G401.6 (cell line): Measurements from ENCODE around the gene FMNL1.

Source experiments
- FAIRE-seq: peaks from 2 replicates; lab custom pipeline; 2012; peaks lifted over from hg19 to GRCh38; lab: Jason Lieb, UNC

Gene FMNL1

DNA sequence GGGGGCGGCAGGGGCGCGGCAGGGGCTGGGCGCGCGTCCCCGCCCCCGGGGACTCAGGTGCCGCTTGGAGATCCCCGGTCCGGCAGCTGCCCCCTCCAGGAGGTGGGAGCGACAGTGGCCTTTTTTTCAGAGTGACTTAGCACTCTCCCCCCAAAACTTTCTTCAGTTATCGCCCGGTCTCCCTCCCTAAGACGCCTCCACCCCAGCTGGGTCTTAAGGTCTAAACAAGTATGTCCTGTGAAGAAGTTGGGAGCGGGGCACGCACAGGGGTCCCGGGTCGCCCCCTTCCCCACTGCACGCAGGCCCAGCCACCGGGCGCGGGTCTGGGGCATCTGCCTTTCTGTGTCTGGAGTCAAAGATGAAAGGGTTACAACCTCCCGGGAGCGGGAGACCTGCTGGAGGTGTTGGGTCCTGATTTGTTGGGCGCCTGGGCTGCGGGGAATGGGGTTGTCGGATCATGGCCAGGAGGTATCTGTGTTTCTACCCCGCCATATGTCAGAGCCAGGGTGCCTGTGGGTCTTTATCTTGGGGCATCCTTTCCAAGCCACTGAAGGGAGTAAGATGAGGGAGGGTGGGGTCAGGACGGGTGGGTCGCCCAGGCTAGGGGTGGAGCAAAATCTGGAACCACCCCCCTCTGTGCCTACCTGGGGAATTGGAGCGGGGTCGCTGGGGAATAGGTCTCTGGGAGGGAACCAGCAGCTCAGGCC is 757 bp downstream of the FMNL1 start:
- no peak for FAIRE-seq

DNA sequence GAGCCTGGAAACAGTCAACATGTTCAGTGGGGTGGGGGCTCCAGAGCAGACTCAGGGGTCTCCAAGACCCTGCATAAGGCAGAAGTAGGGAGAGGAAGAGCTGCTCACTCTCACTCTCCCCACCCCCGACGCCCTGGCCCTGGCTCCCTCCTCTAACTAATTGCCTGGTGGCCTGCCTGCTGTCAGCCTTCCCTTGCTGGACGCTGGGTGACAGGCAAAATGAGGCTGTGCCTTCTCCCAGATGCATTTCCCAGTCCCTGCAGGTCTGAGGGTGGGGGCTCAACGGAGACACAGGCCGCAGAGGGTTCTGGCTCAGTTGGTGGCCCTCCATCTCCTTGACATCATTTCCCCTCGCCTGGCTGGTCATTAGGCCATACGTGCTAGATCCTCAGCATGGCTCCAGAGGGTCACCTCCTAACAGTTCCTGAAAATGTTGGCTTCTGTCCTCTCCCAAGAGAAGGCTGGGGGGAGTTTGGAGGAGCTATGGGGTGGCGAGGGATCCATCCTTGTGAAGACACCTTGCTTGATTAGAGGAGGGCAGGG is 1.4 kb downstream of the FMNL1 start:
- FAIRE-seq, result no peak

DNA sequence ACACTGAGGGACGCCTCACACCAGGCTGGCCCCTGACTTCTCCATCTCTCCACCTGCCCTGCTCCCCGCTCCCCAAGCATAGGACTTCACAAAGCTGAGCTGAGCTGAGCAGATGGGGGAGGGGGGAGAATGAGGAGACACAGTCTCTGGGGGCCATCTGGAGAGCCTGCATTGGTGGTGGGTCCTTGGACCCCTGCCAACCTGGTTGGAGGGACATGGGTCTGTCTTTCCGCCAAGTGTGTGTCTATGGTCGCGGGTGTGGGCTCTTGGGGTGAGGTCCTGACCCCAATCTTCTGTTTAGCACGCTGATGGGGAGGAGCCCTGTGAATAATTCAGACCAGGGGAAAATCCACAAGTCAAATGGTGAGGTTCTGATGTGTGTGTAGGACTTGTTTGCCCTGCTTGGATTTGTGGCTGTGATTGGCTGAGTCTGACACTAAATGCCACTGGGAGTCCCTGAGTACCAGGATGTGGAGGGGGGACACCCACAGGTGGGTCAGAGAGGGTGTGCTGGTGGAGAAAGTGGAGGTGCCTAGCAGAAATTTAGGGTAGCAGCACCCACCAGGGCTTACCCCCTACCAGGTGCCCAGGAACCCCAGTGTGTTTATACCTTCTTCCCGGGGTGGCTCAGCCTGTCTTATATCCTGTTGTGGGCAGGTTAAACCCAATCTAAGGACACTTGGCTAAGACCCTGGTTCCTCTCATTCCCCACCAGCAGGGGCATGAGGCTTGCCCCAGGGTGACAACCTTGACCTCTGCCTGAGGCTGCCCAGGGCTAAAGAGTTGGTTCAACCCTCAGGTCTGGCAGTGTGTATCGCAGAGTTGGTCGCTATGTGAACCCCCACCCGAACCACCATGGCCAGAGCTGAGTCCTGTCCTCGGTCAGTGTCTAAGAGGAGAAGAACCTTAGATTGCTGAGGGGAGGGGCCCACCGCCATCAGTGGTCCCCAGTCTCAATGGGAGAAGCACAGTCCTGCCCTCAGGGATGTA is 2.1 kb downstream of the FMNL1 start:
- no peak for FAIRE-seq

DNA sequence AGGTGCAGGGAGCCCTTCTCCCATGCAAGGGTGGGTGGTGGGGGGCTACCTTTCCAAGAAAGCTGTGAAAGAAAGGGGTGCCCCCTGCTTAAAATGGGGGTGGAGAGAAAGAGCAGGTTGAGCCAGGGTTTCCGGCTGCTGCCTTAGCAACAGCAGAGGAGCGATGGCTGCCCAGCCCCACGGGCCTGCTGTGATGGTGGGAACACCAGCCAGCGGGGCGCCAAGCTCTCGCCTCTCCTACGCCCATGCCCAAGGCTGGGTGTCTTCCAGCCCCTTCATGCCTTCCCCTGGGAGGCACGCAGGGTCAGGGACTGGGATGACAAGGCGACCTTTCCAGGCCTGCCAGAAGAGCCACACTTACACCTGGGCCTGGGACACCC is 3.0 kb downstream of the FMNL1 start:
- no peak for FAIRE-seq

DNA sequence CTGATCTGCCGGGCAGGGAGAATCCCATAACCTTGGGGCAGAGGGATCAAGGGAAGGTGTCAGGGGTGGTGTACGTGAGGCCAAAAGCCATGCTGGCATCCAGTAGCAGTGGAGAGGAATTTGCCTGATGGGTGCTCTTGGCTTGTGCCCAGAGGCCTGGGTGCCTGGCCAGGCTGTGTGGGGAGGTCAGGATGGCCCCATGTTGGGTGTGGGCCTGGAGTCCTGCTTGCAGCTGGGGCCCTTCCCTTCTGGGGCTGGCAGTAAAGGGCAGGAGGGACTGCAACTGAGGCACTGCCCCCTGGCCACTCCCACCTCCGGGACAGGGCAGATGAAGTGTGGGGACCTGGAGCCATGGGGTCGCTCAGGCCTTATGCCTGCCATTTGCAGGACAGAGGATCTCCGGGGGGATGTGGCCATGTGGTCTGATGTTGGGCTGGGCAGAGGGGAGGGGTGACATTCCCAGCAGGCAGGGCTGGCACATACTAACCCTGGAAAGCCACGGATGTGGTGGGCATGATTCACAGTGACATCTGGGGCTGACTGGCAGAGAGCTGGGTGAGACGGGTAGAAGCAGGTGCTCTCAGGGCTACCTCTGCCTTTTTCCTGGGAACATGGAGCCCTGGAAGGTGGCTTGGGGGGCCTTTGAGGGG is 3.5 kb downstream of the FMNL1 start:
- FAIRE-seq, result no peak

DNA sequence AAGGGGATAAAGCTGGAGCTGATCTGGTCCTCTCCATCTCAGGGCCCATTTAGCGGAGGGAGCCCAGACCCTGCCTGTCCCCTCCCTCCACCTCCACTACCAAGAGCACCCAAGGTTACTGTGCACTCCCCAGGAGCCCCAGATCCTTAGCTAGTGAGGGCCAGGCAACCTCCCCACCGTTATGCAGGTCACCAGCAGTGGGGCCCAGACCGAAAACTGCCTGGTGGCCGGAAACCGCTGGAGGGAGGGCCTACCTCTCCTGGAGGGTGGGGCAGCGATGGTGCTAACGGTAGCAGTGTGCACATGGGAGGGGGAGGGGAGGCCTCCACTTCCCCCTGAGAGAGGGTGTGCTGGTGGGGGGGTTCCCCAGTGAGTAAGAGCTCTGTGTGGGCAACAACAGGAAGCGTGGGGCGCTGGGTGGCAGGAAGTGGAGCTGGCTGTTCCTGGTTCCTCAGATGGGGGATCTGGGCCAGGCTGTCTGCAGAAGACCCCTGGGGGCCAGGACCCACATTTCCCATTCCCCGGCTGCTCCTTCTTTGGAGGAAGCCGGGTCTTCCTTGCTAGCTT is 4.4 kb downstream of the FMNL1 start:
- FAIRE-seq, result no peak

DNA sequence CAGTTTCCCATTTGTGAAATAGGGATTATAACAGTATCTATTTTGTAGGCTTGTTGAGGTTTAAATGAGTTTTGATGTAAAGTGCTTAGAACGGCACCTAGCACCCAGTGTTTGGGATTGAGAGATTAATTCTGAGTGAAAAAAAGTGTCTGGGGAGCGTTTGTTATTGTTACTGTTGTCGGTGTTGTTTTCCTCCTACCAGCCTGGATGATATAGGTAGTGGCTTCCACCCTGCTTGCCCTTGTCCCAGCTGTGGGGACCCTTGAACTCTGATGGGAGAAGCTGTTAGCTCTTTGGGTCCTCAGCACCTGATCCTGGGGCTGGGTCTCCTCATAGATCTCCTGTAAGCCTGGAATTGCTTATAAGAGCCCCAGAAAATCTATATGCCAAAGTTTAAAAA is 4.9 kb downstream of the FMNL1 start:
- no peak for FAIRE-seq

DNA sequence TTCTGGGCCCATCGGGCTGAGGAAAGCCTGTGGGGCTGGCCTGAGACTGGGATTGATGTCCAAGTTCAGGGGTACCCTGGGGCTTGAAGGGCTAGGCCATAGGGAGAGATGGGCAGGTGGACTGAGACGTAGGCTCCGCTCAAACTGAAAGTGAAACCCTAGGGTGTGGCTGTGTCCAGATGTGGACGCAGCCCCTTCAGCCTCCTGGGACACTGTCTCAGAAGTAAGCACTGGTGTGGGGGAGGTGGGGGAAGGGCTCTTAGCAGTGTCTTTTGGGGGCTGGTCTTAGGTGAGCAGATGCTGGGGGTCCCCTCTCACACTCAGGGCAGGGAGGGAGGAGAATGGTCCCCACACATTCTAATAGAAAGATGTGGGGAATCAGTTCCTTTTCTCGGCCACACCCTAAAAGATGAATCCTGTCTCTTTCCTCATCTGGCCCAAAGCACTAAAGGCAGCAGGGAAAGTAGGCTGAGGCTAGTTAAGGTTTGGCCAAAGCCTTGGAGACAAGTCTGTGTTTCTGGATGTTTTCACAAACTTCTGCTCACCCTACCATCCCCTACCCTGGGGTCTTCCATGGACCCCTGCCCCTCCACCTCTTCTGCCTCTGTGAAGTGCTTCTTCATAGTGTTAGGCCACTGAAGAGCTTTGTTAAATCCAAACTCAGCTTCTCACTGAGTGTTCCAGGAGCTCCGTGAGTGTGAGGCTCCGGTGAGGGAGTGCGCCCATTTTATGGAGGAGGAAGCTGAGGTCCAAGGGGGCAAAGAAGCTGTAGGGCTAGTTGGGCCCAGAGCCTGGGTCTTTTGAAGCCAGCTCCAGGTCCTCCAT is 5.6 kb downstream of the FMNL1 start:
- FAIRE-seq, result no peak

DNA sequence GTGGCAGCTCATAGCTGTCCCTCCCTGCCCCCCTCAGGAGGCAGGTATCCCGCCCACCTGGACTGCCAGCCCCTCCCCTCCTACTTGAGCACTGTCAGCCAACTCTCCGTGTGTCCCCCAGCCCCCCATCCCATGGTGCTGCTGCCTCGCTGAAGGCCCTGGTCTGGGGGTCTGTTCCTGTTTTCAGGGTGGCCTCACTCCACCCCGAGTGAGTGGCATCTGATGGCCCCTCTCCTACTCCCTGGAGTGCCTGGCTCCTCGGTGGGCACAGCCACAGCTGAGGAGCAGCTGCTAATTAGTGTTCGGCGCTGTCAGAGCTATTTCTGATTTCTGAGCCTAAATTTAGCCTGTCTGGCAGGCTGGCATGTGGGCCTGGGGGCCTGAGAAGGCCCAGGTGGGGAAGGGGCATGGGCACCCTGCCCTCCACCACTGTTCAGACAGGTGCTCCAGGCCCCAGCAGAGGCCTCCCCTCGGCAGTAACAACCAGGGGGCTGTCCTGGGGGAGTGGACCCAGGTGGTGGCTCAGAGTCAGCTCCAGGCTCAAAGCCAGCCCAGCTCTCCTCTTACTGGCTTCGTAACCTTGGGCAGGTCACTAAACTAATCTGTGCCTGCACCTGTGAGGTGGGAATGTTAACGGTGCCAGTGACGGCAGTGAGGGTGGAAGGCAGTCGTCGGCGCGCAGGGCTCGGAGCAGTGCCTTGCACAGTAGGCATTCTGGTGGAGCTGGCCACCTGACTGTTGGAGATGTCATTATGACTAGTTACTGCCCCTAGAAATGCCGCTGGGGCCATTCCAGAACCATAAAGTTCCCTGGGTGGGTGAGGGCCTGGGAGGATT is 6.5 kb downstream of the FMNL1 start:
- no peak for FAIRE-seq

DNA sequence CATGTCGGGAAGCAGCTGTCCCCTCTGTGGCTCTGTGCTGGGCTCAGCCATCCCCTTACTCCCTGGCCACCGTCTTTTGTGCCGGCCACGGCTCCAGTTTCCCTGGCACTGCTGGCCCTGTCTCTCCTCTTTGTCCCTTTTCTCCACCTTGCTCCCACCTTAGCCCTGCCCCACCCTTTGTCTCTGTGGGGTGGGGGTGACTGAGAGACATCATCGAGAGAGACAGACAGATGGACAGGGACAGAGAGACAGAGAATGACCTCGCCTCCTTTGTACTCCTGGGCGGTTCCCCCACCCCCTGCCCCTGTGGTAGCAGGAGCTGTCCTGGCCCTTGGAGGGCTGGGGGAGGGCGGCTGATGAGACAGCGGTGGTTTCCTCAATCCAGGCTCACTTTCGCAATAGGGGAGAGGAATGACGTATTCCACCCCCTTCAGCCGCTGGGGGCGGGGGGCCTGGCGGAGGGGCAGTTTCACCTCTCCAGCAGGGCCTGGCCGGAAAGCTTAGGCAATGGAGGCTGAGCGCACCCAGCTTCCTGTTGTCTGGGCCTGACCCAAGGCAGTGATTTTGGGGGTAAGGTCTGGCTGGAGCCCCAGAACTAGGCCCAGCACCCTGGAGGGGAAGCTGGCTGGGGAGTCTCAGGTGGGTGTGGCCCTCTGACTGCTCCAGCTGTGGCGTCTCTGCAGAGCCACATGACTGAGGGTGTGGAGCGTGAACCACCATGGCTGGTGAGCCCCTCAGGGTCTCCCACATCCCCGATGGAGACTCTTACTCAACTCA is 7.3 kb downstream of the FMNL1 start:
- FAIRE-seq, result no peak

DNA sequence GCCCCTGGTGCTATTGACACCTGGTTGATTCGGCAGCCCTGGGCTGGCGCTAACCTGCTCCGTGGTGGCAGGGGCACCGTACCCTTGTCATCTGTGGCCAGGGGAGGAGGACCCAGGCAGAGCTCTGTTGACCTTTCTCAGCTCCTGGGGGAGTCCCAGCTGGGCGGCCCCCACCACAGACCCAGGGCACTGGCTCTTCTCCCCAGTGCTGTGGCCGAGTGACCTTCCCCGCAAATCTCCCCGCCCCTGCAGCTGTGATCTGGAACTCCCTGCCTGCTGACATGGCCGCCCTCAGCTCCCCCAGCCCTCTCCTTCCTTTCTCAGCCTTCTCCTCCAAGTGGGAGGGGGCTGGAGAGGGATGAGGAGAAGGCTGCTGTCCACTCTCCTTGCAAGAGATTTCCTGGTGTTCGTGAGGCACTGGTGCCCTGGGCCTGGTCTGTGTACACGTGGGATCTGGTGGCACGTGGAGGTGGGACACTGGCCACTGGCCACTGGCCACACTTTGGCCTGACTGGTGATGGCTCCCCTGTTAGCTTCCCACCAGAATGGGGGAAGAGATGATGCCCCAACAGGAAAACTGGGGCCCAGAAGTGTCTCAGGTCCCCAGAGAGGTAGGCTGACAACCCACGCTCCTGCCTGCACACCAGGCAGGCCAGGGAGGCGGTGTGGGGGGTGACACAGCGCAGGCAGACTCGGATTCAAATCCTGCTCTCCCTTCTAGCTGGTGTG is 8.2 kb downstream of the FMNL1 start:
- FAIRE-seq, result no peak

DNA sequence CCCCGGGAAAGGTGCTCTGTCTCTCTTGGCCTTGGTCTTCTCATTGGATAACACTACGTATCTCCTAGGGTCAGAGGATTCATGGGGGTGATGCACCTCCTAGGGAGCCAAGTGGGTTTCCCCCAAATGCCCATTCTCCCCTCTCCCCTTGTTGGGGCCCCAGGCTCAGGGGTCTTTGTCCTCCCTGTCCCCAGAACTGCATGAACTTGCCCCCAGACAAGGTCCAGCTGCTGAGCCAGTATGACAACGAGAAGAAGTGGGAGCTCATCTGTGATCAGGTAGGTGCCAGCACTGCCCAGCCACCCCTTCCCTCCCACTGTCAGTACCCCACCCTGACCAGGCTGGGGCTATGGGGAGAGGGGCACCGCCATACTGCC is 8.7 kb downstream of the FMNL1 start:
- FAIRE-seq, result no peak

DNA sequence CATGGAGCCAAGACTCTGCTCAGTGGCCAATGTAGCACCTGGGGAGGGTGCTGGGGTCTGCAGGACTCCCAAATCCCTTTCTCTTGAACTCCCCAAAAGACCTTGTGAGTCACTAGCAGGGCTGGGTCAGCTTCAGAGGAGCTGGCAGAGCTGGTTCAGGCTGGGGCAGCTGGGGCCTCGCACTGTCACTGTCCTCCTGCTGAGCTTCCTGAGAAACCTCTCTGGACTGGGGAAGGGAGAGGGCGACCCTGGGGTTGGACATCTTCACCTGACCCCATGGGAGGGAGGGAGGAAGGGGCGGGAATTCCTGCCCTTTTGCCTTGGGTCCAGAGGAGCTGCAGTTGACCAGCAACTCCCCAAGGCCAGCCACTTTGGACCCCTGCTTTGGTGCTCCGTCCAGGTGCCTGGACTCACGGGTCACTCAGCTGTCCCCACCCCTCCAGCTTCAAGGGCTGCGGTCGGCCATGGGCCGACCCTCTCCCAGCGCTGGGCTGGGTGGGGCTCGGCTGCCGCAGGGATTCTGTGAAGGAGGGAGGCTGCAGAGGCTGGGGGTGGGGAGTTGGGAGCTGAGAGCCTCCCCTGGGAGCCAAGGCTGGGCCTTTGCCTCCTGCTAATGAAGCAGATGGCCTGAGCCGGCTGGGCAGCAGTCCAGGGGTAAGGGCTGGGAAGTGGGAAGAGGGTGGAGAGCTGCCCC is 9.2 kb downstream of the FMNL1 start:
- FAIRE-seq, result no peak

DNA sequence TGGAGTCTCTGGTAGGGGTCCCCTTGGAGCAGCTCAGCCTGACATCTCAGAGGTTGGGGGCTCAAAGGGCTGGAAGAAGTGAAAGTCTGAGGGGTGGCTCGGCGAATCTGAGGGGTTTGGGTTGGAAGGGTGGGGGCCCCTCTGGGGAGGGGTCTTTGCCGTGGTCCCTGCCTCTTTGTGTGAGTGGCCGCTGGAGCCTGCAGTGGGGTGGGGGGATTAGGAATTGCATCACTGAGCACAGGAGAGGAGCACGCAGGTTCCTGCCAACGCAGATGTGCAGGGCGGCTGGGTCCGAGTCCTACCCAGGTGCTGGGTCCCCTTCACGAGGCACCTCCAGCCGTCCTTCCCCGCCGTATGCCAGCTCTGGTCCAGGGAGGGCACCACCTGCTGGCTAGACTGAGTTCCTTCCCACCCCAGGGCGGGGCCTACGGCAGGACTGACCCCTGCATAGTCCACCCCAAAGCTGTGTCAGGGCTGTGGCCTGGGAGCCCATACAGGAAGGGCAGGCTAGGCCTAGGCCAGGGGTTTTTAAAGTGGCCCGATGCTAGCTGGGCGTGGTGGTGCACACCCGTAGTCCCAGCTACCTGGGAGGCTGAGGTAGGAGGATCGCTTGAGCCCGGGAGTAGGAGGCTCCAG is 9.9 kb downstream of the FMNL1 start:
- FAIRE-seq, result no peak

DNA sequence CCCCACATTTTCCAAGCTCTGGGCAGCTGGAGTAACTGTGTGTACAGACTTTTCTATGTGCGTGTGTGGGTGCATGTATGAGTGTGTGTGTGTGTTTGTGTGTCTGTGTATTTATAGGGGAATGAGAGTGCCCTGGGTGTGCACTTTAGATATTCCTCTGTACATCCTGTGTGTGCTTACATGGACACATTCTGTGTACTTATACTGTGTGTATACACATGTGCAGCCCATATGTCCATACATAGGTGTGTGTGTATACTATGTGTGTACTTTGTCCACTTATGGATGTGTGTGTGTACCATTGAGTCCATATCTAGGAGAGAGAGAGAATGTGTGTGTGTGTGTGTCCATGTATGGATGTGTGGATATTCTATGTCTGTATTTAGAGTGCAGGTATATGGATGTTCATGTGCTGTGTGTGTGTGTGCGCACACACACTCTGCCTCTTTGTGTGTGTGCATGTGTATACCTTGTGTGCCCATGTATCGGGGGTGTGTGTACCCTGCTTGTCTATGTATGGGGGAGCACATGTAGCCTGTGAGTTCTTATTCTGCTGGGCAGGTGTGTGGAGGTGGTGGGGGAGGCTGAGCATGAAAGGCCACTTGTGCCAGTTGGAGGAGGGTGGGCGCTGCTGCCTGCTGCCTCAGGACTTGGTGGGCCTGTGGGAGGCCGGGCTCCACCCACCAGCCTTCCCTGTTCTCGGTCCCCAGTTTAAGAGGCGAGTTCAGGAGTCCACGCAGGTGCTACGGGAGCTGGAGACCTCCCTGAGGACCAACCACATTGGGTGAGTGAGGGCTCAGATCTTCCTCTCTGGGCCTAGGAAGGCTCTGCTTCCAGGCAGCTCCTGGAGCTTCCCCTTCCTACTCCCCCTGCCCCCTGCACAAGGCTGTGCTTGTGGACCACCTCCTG is 11.1 kb downstream of the FMNL1 start:
- FAIRE-seq, result no peak

DNA sequence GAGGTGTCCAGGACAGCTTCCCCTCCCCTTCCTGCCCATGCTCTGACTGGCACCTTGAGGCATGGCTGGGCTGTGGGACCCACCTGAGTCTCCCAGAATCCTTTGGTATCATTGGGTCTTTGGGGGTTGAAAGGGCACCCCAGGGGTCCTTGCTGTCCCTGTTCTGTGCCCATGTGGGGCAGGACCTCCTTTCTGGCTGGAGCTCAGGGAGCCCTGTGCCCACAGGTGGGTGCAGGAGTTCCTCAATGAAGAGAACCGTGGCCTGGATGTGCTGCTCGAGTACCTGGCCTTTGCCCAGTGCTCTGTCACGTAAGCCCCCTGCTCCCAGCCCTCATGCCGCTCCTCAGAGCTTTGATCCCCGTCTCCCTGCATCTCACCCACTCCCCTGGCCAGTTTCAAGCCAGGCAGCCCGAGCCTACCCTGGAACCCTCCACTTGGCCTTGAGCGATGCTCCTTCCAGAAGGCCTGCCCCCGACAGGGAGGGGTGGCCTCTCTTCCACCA is 11.8 kb downstream of the FMNL1 start:
- no peak for FAIRE-seq
